Gastrocnemius medialis (tissue), 4 donors: ENCODE data around the gene RAPGEF2.

ENCODE experiments used
- POLR2A ChIP-seq, 2 donors: fragments of 450-650 bp; IDR thresholded peaks; one replicate each; pipeline ENCODE4 v1.6.1; 2017; ENCODE audit warnings: antibody characterized with exemption in 2 of 2, mild to moderate bottlenecking in 2 of 2, moderate library complexity in 2 of 2
- TF ChIP-seq, protein P1 (sequence below), 5 experiments: fragments of 450-650 bp in 3 of 5; fragments of 200-600 bp in 2 of 5; sonication (generic) in 2 of 5; IDR thresholded peaks in 4 of 5; conservative IDR thresholded peaks in 1 of 5; 1 replicate in 4 of 5; 2 replicates in 1 of 5; pipeline ENCODE4 v1.5.1; 2016 to 2019; ENCODE audit warnings: antibody characterized with exemption in 5 of 5, mild to moderate bottlenecking in 3 of 5, moderate library complexity in 3 of 5

DNA sequence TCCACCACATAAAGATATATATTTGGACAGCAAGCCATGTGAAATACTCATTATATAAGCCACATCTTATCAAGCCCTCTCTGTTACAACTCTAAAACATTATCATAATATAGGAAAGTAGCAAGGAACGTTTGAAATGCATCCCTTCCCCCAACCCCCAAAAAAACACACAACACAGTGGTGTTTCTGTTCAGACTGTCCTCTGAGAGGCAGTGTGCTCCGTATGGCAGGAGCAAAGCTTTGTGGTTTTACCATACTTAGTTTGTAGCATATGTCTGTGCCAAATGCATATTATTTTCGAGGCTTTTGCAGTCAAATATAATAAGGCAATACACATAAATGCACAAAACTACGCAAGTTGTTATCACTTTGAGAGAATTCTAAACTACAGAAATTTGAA is 194.2 kb downstream of the RAPGEF2 start:
- TF ChIP-seq POLR2A (IDR thresholded peaks at IDR 0.05), result no peak
- TF ChIP-seq, protein P1, sequence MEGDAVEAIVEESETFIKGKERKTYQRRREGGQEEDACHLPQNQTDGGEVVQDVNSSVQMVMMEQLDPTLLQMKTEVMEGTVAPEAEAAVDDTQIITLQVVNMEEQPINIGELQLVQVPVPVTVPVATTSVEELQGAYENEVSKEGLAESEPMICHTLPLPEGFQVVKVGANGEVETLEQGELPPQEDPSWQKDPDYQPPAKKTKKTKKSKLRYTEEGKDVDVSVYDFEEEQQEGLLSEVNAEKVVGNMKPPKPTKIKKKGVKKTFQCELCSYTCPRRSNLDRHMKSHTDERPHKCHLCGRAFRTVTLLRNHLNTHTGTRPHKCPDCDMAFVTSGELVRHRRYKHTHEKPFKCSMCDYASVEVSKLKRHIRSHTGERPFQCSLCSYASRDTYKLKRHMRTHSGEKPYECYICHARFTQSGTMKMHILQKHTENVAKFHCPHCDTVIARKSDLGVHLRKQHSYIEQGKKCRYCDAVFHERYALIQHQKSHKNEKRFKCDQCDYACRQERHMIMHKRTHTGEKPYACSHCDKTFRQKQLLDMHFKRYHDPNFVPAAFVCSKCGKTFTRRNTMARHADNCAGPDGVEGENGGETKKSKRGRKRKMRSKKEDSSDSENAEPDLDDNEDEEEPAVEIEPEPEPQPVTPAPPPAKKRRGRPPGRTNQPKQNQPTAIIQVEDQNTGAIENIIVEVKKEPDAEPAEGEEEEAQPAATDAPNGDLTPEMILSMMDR (IDR thresholded peaks at IDR 0.05 in 4 of 5, conservative IDR thresholded peaks at IDR 0.05 in 1 of 5), result no peak
